Common myeloid progenitor, CD34-positive (primary cell): ENCODE results near the gene CELSR1.

Experiments used
- CTCF ChIA-PET: fragments of 350-600 bp; sonication (Branson Sonifier 250); formaldehyde crosslinking; loops from one replicate; lab custom pipeline; 2021; ENCODE audit warnings: antibody characterized with exemption; lab: Charles Lee
- POLR2A ChIA-PET: fragments of 350-600 bp; sonication (Branson Sonifier 250); formaldehyde crosslinking; loops from one replicate; lab custom pipeline; 2021; ENCODE audit warnings: antibody characterized with exemption; lab: Charles Lee
- DNase-seq, 3 donors: peaks; one replicate each; pipeline versions ENCODE4 v3.0.0 to v3.0.0-alpha.2; 2013
- H3K27ac ChIP-seq, 2 experiments: 1 replicate in 1 of 2; 2 replicates in 1 of 2; pipeline ENCODE4 v1.7.0; 2013; ENCODE audit warnings: inconsistent platforms in 2 of 2, low read length in 2 of 2, mild to moderate bottlenecking in 2 of 2, low read depth in 1 of 2, moderate library complexity in 1 of 2; ENCODE audit not compliant: severe bottlenecking in 2 of 2, insufficient read depth in 1 of 2, poor library complexity in 1 of 2
- H3K27me3 ChIP-seq, 5 experiments: replicated peaks in 2 of 5; 1 replicate in 3 of 5; 2 replicates in 2 of 5; pipeline versions ENCODE4 v1.6.1 to v1.7.0; 2013; ENCODE audit warnings: low read length in 4 of 5, mild to moderate bottlenecking in 2 of 5, moderate library complexity in 2 of 5, inconsistent platforms in 1 of 5; ENCODE audit not compliant: insufficient read depth in 5 of 5, control insufficient read depth in 4 of 5
- H3K36me3 ChIP-seq, 4 experiments: 1 replicate in 2 of 4; 2 replicates in 2 of 4; pipeline versions ENCODE4 v1.6.1 to v1.7.0; 2013; ENCODE audit warnings: low read length in 3 of 4, control low read depth in 1 of 4, mild to moderate bottlenecking in 1 of 4; ENCODE audit not compliant: control insufficient read depth in 4 of 4, insufficient read depth in 4 of 4
- H3K4me1 ChIP-seq, 4 experiments: 1 replicate in 3 of 4; 2 replicates in 1 of 4; pipeline versions ENCODE4 v1.6.1 to v1.7.1; 2013; ENCODE audit warnings: low read length in 3 of 4, mild to moderate bottlenecking in 3 of 4, control low read depth in 1 of 4, inconsistent platforms in 1 of 4, moderate library complexity in 1 of 4; ENCODE audit not compliant: control insufficient read depth in 4 of 4, insufficient read depth in 4 of 4; ENCODE audit errors: control extremely low read depth in 1 of 4
- H3K4me3 ChIP-seq, 7 experiments: 1 replicate in 4 of 7; 2 replicates in 3 of 7; pipeline versions ENCODE4 v1.5.1 to v1.7.0; 2013; ENCODE audit warnings: mild to moderate bottlenecking in 7 of 7, low read length in 6 of 7, moderate library complexity in 6 of 7, inconsistent platforms in 2 of 7, low read depth in 2 of 7, control low read depth in 1 of 7; ENCODE audit not compliant: insufficient read depth in 4 of 7, control insufficient read depth in 1 of 7; ENCODE audit errors: extremely low read depth in 1 of 7
- H3K9me3 ChIP-seq, 5 experiments: 1 replicate in 4 of 5; 2 replicates in 1 of 5; pipeline versions ENCODE4 v1.6.1 to v1.7.1; 2013; ENCODE audit warnings: low read length in 4 of 5, mild to moderate bottlenecking in 2 of 5, inconsistent platforms in 1 of 5, low read depth in 1 of 5, moderate library complexity in 1 of 5; ENCODE audit not compliant: control insufficient read depth in 4 of 5, insufficient read depth in 2 of 5; ENCODE audit errors: control extremely low read depth in 1 of 5
- WGBS: methylation state at CpG from one replicate; pipeline ENCODE4 v1.1.5; 2013; ENCODE audit not compliant: insufficient coverage; 5-methylcytosine and 5-hydroxymethylcytosine counted together

CELSR1 gene

DNA sequence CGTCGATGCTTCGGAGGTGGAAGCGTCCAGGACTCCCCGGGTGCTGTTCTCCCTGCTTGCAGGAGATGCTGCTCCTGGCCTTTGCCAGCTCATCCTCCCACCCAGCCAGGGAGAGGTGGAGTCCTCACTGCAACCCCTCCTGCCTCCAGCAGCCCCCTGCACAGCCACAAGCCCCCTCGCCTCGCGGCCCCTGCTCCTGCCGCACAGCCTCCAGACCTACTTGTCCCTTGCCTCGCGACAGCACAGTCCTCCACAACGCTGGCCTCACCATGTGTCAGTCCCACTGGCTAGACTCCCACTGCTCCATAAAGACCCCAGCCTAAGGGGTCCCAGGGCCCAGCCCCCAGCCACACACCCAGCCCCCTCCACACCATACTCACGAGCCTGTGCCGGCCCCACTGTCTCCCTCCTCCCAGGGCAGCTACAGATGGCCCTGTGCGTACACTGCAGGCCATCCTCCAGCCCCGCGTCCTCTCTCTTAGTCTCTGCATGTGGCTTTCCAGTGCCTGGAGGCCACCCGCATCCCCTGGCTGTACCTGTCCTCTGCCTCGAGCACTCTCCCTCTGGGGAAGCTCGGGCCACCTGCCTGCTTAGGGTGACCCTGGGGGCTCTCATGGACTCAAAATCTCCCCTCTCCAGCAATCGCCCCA, 91.5 kb downstream of the CELSR1 start:
- Histone ChIP-seq H3K27ac (no peak overlapping the region), H3K27me3 (peaks cover 0 to 7% (median 0%) of the 10 kb centered on the region in 5 experiments), H3K9me3 (no peaks in the 10 kb centered on the region), H3K4me3 (no peak overlapping the region), H3K4me1 (no peaks in the 10 kb centered on the region), H3K36me3 (no peaks in the 10 kb centered on the region)
- no peak for DNase-seq
- POLR2A ChIA-PET: no interaction called here
- CTCF ChIA-PET: no interaction called here
- WGBS: 91% methylated on average over 14 of the region's 21 CpGs

DNA sequence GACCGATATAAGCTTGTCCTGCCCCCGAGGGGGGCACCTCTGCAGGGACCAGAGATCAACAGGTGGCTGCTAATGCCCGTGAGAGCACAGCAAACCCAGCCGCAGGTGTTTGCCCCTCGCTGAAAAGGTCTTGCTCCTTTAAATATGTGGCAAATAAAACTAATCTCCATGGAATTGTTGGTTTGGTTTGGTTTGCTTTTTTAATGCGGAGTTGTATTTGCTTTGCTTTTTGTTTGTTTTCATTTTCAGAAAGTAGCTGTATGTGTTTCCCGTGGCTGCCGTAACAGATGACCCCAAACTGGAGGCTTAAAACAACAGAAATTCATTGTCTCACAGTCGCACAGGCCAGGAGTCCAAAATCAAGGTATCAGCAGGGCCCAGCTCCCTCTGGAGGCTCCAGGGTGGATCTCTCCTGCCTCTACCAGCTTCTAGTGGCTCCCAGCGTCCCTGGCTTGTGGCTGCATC, 93.0 kb downstream of the CELSR1 start:
- no peak for DNase-seq
- no peaks in the 10 kb centered on the region for H3K4me1 ChIP-seq
- no peak overlapping the region for H3K4me3 ChIP-seq
- no peak overlapping the region for H3K27ac ChIP-seq
- no peaks in the 10 kb centered on the region for H3K36me3 ChIP-seq
- CTCF ChIA-PET: no interaction called here
- POLR2A ChIA-PET: no interaction called here
- H3K27me3 ChIP-seq: peaks cover 0 to 5% (median 0%) of the 10 kb centered on the region in 5 experiments
- 100% methylated on average over 9 of the region's 10 CpGs for WGBS
- no peaks in the 10 kb centered on the region for H3K9me3 ChIP-seq

DNA sequence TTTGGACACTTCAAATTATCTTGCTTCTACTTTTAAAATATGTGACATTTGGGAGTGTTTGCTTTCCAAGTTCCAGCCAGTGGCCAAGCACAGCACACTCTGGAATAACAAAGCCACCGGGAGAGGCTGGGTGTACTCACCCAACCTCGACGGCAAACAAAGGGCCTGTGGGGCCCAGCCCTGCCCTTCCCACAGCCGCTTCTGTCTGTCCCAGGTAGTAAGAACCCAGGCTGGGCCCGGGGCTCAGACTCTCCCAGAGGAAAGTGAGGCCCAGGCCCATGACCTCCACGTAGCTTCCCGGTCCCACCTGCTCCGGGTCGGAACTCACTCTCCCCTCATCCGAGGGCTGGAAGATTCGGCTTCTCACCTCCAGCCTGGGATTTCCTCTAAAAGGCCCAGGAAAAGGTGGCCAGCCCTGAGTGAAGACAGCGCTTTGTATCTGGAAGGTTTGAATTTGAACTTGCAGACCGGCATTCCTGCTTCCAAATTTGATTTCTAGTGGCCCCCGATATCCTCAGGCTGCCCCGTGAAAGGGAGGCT, 93.5 kb downstream of the CELSR1 start:
- no peak for DNase-seq
- no peaks in the 10 kb centered on the region for H3K9me3 ChIP-seq
- no peaks in the 10 kb centered on the region for H3K36me3 ChIP-seq
- peaks cover 0 to 5% (median 0%) of the 10 kb centered on the region in 5 experiments for H3K27me3 ChIP-seq
- ChIA-PET CTCF (no interaction called here), POLR2A (no interaction called here)
- no peak overlapping the region for H3K4me3 ChIP-seq
- H3K4me1 ChIP-seq: no peaks in the 10 kb centered on the region
- no peak overlapping the region for H3K27ac ChIP-seq
- 96% methylated on average over 15 of the region's 15 CpGs for WGBS

DNA sequence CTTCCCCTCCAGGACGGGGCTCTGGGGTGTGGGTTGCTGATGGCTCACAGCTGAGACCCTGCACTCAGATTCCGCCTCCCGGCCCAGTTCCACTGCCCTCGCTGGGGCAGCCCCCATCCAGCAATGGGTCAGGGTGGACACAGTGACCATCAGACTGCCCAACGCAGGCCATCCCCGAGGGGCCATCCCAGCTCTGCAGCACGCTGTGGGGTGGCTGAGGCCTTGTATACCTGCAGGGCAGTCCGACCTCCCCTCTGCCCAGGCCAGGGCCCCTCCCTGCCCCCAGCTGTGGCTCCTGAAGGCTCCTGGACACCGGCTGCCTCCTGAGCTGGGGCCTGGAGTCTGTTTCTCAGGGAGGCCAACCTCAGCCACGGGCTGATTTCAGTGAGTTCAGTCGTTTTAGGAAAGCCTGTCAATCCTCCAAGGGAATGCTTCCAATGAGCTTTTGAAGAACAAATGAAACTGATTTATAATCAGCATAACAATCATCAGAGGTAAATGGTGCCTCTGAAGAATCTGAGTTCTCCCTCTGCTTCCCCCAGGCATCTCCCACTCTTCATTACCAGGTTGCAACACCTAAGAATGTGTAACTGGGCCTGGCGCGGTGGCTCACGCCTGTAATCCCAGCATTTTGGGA, 95.1 kb downstream of the CELSR1 start:
- WGBS: over 99% methylated on average over 11 of the region's 14 CpGs
- Histone ChIP-seq H3K4me1 (no peaks in the 10 kb centered on the region), H3K4me3 (no peak overlapping the region), H3K9me3 (no peaks in the 10 kb centered on the region), H3K27me3 (peaks cover 0 to 4% (median 0%) of the 10 kb centered on the region in 5 experiments), H3K36me3 (no peaks in the 10 kb centered on the region), H3K27ac (no peak overlapping the region)
- DNase-seq: no peak
- CTCF ChIA-PET: no interaction called here
- POLR2A ChIA-PET: interaction anchor here (0.9 kb wide), 1 partner anchor 8 kb away, joined by 4 read pairs; no protein-coding TSS in a partner anchor

DNA sequence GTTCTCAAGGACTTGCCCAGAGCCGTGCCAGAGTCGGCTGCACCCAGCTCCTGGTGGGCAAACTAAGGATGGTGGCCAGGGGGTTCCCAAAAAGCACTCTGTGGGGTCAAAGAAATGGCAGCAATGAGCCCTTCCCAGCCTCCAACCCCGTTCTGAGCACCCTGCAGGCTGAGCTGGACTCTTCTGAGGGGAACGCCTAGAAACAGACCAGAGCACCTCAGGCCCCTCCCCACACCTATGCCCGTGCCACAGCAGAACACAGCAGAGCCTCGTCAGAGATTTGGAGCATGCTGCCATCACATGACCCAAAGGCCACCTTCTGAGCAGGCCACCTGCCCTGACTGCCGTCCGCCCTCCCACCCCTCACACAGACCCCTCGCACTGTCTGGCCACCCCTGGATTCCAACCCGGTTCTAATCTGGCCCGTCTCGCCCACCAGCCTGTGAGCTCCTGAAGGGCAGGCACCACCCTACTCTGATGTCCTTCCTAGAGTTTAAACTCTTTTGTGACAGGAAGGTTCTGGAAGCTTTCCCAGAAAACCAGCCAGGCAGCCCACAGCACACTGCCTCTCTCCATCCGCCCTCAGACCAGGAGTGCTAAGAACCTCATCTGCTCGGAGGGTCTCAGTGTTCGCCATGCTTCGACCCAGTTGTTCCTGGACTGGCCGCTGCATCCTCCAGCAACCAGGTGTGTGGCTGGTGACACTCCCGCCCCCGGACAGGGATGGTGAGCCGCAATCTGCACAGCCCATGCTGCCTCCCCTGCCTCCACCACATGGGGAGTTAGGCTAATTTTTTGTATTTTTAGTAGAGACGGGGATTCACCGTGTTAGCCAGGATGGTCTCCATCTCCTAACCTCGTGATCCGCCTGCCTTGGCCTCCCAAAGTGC, 97.6 kb downstream of the CELSR1 start:
- no peak for DNase-seq
- no peaks in the 10 kb centered on the region for H3K36me3 ChIP-seq
- H3K4me1 ChIP-seq: no peaks in the 10 kb centered on the region
- H3K27ac ChIP-seq: no peak overlapping the region
- 96% methylated on average over 19 of the region's 24 CpGs for WGBS
- CTCF ChIA-PET: no interaction called here
- H3K9me3 ChIP-seq: no peaks in the 10 kb centered on the region
- H3K4me3 ChIP-seq: no peak overlapping the region
- POLR2A ChIA-PET: no interaction called here
- H3K27me3 ChIP-seq: peaks cover 0 to 3% (median 0%) of the 10 kb centered on the region in 5 experiments

DNA sequence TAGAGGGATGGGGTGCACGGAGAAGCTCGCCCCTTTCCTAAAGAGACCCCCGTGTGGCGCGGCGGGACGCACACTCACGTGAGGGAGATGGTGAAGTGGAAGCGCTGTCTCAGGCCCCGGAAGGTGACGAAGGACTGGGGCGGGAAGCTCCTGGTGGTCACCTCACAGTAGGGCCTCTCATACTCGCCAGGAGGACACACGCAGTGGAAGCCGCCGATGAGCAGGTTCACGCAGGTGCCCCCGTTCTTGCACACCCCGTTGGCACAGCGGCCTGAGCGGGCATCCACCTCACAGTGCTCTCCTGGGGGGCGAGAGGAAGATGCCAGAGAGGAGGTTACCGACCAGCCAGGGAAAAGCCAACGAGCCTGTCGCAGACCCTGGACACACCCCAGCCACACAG, 98.3 kb downstream of the CELSR1 start:
- Histone ChIP-seq H3K27ac (no peak overlapping the region), H3K9me3 (no peaks in the 10 kb centered on the region), H3K4me1 (no peaks in the 10 kb centered on the region), H3K36me3 (no peaks in the 10 kb centered on the region), H3K27me3 (peaks cover 0 to 3% (median 0%) of the 10 kb centered on the region in 5 experiments), H3K4me3 (no peak overlapping the region)
- WGBS: 96% methylated on average over 24 of the region's 25 CpGs
- ChIA-PET CTCF (no interaction called here), POLR2A (no interaction called here)
- no peak for DNase-seq
